Muscle of leg (tissue), 11 donors: ENCODE measurements around the gene MYH13. TPM values are rescaled to one million over a fixed set of nuclear protein-coding genes. Genes with fewer than 3 reads are reported as not detected.

Experiments used
- DNase-seq: peaks from one replicate; pipeline ENCODE4 v3.0.0; 2013
- H3K27ac ChIP-seq: one replicate; pipeline ENCODE4 v1.5.1; 2013; ENCODE audit warnings: mild to moderate bottlenecking, low read length, control low read depth
- H3K27me3 ChIP-seq: one replicate; pipeline ENCODE4 v1.6.1; 2013; ENCODE audit warnings: low read length; ENCODE audit not compliant: control insufficient read depth, insufficient read depth
- H3K36me3 ChIP-seq: one replicate; pipeline ENCODE4 v1.6.1; 2013; ENCODE audit warnings: low read length; ENCODE audit not compliant: control insufficient read depth, insufficient read depth
- H3K4me1 ChIP-seq: one replicate; pipeline ENCODE4 v1.6.1; 2013; ENCODE audit warnings: low read length; ENCODE audit not compliant: control insufficient read depth, insufficient read depth
- H3K4me3 ChIP-seq: one replicate; pipeline ENCODE4 v1.5.1; 2013; ENCODE audit warnings: low read length, control low read depth
- H3K9me3 ChIP-seq: replicated peaks from 2 replicates; pipeline ENCODE4 v1.6.1; 2013; ENCODE audit warnings: low read depth, low read length; ENCODE audit not compliant: control insufficient read depth
- WGBS: methylation state at CpG from one replicate; pipeline ENCODE4 v1.1.5; 2013; ENCODE audit warnings: missing lambda C conversion rate; ENCODE audit not compliant: insufficient coverage; 5-methylcytosine and 5-hydroxymethylcytosine counted together
- polyA plus RNA-seq, 8 donors: library from polyadenylated mRNA; unstranded; fragments of 120-200 nt; gene quantifications; one replicate each; pipeline versions ENCODE4 v1.2.1 to v1.2.3, GENCODE V29; 2013; ENCODE audit warnings: inconsistent platforms in 1 of 8, low replicate concordance in 1 of 8; ENCODE audit not compliant: insufficient read length in 8 of 8, insufficient read depth in 1 of 8
- total RNA-seq: library from RNA; stranded (reverse); fragments of 120-200 nt; gene quantifications from one replicate; pipeline ENCODE4 v1.2.4, GENCODE V29; 2013

MYH13 gene
- total and polyA plus RNA-seq, 9 donors, result 0.31 to 1.4 (median 0.93) TPM

- Histone ChIP-seq H3K4me3 (no peak overlapping the region), H3K9me3 (no peaks in the 10 kb centered on the region), H3K4me1 (peaks cover 7% of the 10 kb centered on the region), H3K27ac (no peak overlapping the region), H3K27me3 (peaks cover 2% of the 10 kb centered on the region), H3K36me3 (no peaks in the 10 kb centered on the region)
- DNase-seq, result no peak
Measured at GRCh38 chr17:10352893-10353292, 19.9 kb downstream of the MYH13 start.

GRCh38 chr17:10349403-10349802 lies 23.4 kb downstream of the MYH13 start:
- Histone ChIP-seq H3K9me3 (no peaks in the 10 kb centered on the region), H3K36me3 (no peaks in the 10 kb centered on the region), H3K27ac (no peak overlapping the region), H3K27me3 (no peaks in the 10 kb centered on the region), H3K4me3 (no peak overlapping the region), H3K4me1 (peaks cover 2% of the 10 kb centered on the region)
- no peak for DNase-seq
- WGBS, result no CpG with 5 or more reads among the region's 1 CpG

- no peaks in the 10 kb centered on the region for H3K27me3 ChIP-seq
- no peaks in the 10 kb centered on the region for H3K36me3 ChIP-seq
- no peaks in the 10 kb centered on the region for H3K9me3 ChIP-seq
- no peak overlapping the region for H3K4me3 ChIP-seq
- WGBS, result no CpG with 5 or more reads among the region's 3 CpGs
- H3K27ac ChIP-seq, result no peak overlapping the region
- no peak for DNase-seq
- no peaks in the 10 kb centered on the region for H3K4me1 ChIP-seq
Measured at GRCh38 chr17:10344816-10345215, 28.0 kb downstream of the MYH13 start.

GRCh38 chr17:10339051-10339450 lies 33.8 kb downstream of the MYH13 start:
- Histone ChIP-seq H3K27ac (no peak overlapping the region), H3K9me3 (no peaks in the 10 kb centered on the region), H3K4me3 (no peak overlapping the region), H3K4me1 (no peaks in the 10 kb centered on the region), H3K27me3 (no peaks in the 10 kb centered on the region), H3K36me3 (no peaks in the 10 kb centered on the region)
- DNase-seq, result no peak
- 60% methylated on average over 1 of the region's 8 CpGs for WGBS

GRCh38 chr17:10337976-10338375 lies 34.8 kb downstream of the MYH13 start:
- Histone ChIP-seq H3K36me3 (no peaks in the 10 kb centered on the region), H3K27ac (no peak overlapping the region), H3K9me3 (no peaks in the 10 kb centered on the region), H3K27me3 (no peaks in the 10 kb centered on the region), H3K4me3 (no peak overlapping the region), H3K4me1 (no peaks in the 10 kb centered on the region)
- no peak for DNase-seq
- no CpG with 5 or more reads among the region's 9 CpGs for WGBS

- H3K27ac ChIP-seq, result no peak overlapping the region
- H3K4me3 ChIP-seq, result no peak overlapping the region
- no peaks in the 10 kb centered on the region for H3K9me3 ChIP-seq
- no peaks in the 10 kb centered on the region for H3K36me3 ChIP-seq
- WGBS, result 55% methylated on average over 5 of the region's 10 CpGs
- no peaks in the 10 kb centered on the region for H3K27me3 ChIP-seq
- no peaks in the 10 kb centered on the region for H3K4me1 ChIP-seq
- DNase-seq, result no peak
Measured at GRCh38 chr17:10337136-10337535, 35.7 kb downstream of the MYH13 start.

GRCh38 chr17:10336393-10336792 lies 36.4 kb downstream of the MYH13 start:
- whole genome bisulfite sequencing, result 75% methylated on average over 6 of the region's 7 CpGs

GRCh38 chr17:10332515-10332914 lies 40.3 kb downstream of the MYH13 start:
- H3K9me3 ChIP-seq, result no peaks in the 10 kb centered on the region
- WGBS, result 94% methylated on average over 2 of the region's 4 CpGs
- H3K4me1 ChIP-seq, result peaks cover 3% of the 10 kb centered on the region
- DNase-seq, result no peak
- H3K36me3 ChIP-seq, result no peaks in the 10 kb centered on the region
- H3K27ac ChIP-seq, result no peak overlapping the region
- H3K27me3 ChIP-seq, result no peaks in the 10 kb centered on the region
- no peak overlapping the region for H3K4me3 ChIP-seq

More at GRCh38 chr17:10336393-10336792, 36.4 kb downstream of the MYH13 start:
- DNase-seq, result no peak
- Histone ChIP-seq H3K9me3 (no peaks in the 10 kb centered on the region), H3K4me1 (no peaks in the 10 kb centered on the region), H3K27ac (no peak overlapping the region), H3K27me3 (no peaks in the 10 kb centered on the region), H3K36me3 (no peaks in the 10 kb centered on the region), H3K4me3 (no peak overlapping the region)

- WGBS, result 85% methylated on average over 6 of the region's 15 CpGs
- no peaks in the 10 kb centered on the region for H3K36me3 ChIP-seq
Measured at GRCh38 chr17:10328971-10329923, 43.6 kb downstream of the MYH13 start.

GRCh38 chr17:10328206-10328605 lies 44.6 kb downstream of the MYH13 start:
- Histone ChIP-seq H3K4me3 (no peak overlapping the region), H3K4me1 (peaks cover 3% of the 10 kb centered on the region), H3K9me3 (no peaks in the 10 kb centered on the region), H3K36me3 (no peaks in the 10 kb centered on the region), H3K27ac (no peak overlapping the region), H3K27me3 (no peaks in the 10 kb centered on the region)
- WGBS, result 89% methylated on average over 5 of the region's 7 CpGs
- DNase-seq, result no peak

More at GRCh38 chr17:10328971-10329923, 43.6 kb downstream of the MYH13 start:
- no peak for DNase-seq
- peaks cover 3% of the 10 kb centered on the region for H3K4me1 ChIP-seq
- H3K27me3 ChIP-seq, result no peaks in the 10 kb centered on the region
- H3K9me3 ChIP-seq, result no peaks in the 10 kb centered on the region
- no peak overlapping the region for H3K4me3 ChIP-seq
- H3K27ac ChIP-seq, result no peak overlapping the region
